ENCODE measurements around the gene TRPV3.

DNA sequence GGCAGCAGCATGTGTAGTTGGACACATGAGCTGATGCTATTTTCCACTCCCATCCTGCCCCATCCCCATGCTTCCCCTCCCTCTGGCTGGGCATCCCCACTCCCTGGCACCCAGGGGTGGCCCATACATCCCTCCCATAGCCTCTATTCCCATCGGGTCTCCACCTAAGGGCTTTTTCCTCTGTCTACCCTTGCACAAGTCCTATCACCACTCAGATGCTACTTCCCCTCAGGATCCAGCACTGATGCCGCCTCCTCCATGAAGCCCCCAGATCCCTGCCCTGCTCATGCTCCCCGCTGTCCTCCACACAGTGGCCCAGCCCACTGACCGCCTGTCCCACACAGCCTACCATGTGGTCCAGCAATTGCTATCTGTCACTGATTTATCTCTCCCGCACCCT is 35.8 kb upstream of the TRPV3 start:
- TF ChIP-seq, protein P1, sequence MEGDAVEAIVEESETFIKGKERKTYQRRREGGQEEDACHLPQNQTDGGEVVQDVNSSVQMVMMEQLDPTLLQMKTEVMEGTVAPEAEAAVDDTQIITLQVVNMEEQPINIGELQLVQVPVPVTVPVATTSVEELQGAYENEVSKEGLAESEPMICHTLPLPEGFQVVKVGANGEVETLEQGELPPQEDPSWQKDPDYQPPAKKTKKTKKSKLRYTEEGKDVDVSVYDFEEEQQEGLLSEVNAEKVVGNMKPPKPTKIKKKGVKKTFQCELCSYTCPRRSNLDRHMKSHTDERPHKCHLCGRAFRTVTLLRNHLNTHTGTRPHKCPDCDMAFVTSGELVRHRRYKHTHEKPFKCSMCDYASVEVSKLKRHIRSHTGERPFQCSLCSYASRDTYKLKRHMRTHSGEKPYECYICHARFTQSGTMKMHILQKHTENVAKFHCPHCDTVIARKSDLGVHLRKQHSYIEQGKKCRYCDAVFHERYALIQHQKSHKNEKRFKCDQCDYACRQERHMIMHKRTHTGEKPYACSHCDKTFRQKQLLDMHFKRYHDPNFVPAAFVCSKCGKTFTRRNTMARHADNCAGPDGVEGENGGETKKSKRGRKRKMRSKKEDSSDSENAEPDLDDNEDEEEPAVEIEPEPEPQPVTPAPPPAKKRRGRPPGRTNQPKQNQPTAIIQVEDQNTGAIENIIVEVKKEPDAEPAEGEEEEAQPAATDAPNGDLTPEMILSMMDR (IDR thresholded peaks at IDR 0.05) = no peak
- no peak for TF ChIP-seq POLR2A (IDR thresholded peaks at IDR 0.05)
